ENCODE data around the gene SLC35F1.

SLC35F1 gene

DNA sequence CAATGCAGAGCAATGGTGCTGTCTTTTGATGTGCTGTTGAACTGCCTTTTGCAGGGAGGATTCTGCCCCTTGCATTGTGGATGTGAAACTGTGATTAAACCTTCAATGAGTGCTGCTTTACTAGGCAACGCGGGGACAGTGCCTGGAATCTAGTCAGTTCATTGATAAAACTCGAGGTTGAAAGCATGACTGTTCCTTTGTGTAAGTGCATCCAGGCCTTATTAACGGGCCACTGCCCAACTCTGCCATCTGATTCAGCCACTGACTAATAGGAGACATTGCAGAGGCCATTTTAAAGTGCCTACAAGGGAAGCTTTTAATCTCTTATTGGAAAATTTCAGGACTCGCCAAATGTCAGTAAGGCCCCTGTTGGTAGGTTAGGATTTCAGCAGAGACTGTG, 49.3 kb downstream of the SLC35F1 start:
- Histone ChIP-seq H2BK120ac (ENCODE audit: low read depth, low read length) (no peak overlapping the region), H2BK5ac (ENCODE audit: low read length) (no peak overlapping the region), H3K27me3 (ENCODE audit: control insufficient read depth in 3 of 3, insufficient read depth in 3 of 3, low read depth in 1 of 3, low read length in 3 of 3) (no peaks in the 10 kb centered on the region), H3K4me2 (ENCODE audit: insufficient read depth, low read length, poor library complexity, severe bottlenecking) (no peak overlapping the region), H3K79me1 (ENCODE audit: low read depth, low read length) (no peaks in the 10 kb centered on the region), H3K36me3 (replicated peaks in 1 of 2; ENCODE audit: control insufficient read depth in 2 of 2, insufficient read depth in 2 of 2, low read length in 2 of 2) (no peaks in the 10 kb centered on the region), H3K4me1 (ENCODE audit: control insufficient read depth in 2 of 2, insufficient read depth in 1 of 2, low read depth in 1 of 2, low read length in 2 of 2) (peaks cover 15 to 47% of the 10 kb centered on the region in 2 donors), H3K9me3 (replicated peaks in 1 of 2; ENCODE audit: control insufficient read depth in 2 of 2, insufficient read depth in 1 of 2, low read depth in 1 of 2, low read length in 2 of 2) (no peaks in the 10 kb centered on the region), H2AK5ac (ENCODE audit: low read depth, low read length) (no peak overlapping the region), H2AFZ (ENCODE audit: low read length) (peak overlapping the region; percentile 20), H3K4me3 (ENCODE audit: low read length in 2 of 2) (no peak overlapping the region), H3K18ac (ENCODE audit: low read length) (no peak overlapping the region), H3K9ac (ENCODE audit: low read depth, low read length, poor library complexity) (no peak overlapping the region), H3K23ac (ENCODE audit: low read depth, low read length, poor library complexity) (no peak overlapping the region), H4K8ac (ENCODE audit: low read depth, low read length) (no peak overlapping the region), H4K91ac (ENCODE audit: low read depth, low read length, poor library complexity) (no peak overlapping the region), H3K14ac (ENCODE audit: low read length) (no peak overlapping the region), H3K4ac (ENCODE audit: low read length) (no peak overlapping the region), H3K27ac (replicated peaks; ENCODE audit: low read length) (peak overlapping the region; percentile 54), H2BK15ac (ENCODE audit: low read length) (no peak overlapping the region), H2BK12ac (ENCODE audit: low read length) (no peak overlapping the region)
- no CpG with 5 or more reads among the region's 5 CpGs for WGBS, 2 donors (ENCODE audit: extremely low coverage in 2 of 2, insufficient read length in 2 of 2, insufficient replicate concordance in 1 of 2)
- peak; percentile 75 for DNase-seq (ENCODE audit: low spot score)

DNA sequence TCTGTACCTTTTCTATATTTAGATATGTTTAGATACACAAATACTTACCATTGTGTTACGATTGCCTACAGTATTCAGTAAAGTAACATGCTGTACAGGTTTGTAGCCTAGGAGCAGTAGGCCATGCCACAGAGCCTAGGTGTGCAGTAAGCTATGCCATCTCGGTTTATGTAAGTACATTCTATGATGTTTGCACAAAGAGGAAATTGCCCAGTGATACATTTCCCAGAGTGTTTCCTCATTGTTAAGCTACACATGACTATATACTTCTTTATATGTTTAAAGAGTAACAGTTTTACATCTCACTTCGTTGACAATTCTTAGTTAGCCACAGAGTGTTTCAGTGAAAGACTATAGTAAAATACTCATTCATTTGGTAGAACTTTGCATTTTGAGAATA, 51.5 kb downstream of the SLC35F1 start:
- Histone ChIP-seq H3K27me3 (ENCODE audit: control insufficient read depth in 3 of 3, insufficient read depth in 3 of 3, low read depth in 1 of 3, low read length in 3 of 3) (no peaks in the 10 kb centered on the region), H4K8ac (ENCODE audit: low read depth, low read length) (no peak overlapping the region), H3K4me3 (ENCODE audit: low read length in 2 of 2) (no peak overlapping the region), H3K4me1 (ENCODE audit: control insufficient read depth in 2 of 2, insufficient read depth in 1 of 2, low read depth in 1 of 2, low read length in 2 of 2) (peaks cover 16 to 47% of the 10 kb centered on the region in 2 donors), H3K18ac (ENCODE audit: low read length) (no peak overlapping the region), H2BK12ac (ENCODE audit: low read length) (no peak overlapping the region), H2BK120ac (ENCODE audit: low read depth, low read length) (no peak overlapping the region), H3K27ac (replicated peaks; ENCODE audit: low read length) (no peak overlapping the region), H3K9me3 (replicated peaks in 1 of 2; ENCODE audit: control insufficient read depth in 2 of 2, insufficient read depth in 1 of 2, low read depth in 1 of 2, low read length in 2 of 2) (no peaks in the 10 kb centered on the region), H2BK15ac (ENCODE audit: low read length) (no peak overlapping the region), H3K9ac (ENCODE audit: low read depth, low read length, poor library complexity) (no peak overlapping the region), H3K14ac (ENCODE audit: low read length) (no peak overlapping the region), H3K36me3 (replicated peaks in 1 of 2; ENCODE audit: control insufficient read depth in 2 of 2, insufficient read depth in 2 of 2, low read length in 2 of 2) (no peaks in the 10 kb centered on the region), H3K79me1 (ENCODE audit: low read depth, low read length) (no peaks in the 10 kb centered on the region), H3K4me2 (ENCODE audit: insufficient read depth, low read length, poor library complexity, severe bottlenecking) (no peak overlapping the region), H4K91ac (ENCODE audit: low read depth, low read length, poor library complexity) (no peak overlapping the region), H2AK5ac (ENCODE audit: low read depth, low read length) (no peak overlapping the region), H3K23ac (ENCODE audit: low read depth, low read length, poor library complexity) (no peak overlapping the region), H2BK5ac (ENCODE audit: low read length) (no peak overlapping the region), H2AFZ (ENCODE audit: low read length) (no peak overlapping the region), H3K4ac (ENCODE audit: low read length) (no peak overlapping the region)
- no CpG with 5 or more reads among the region's 3 CpGs for WGBS, 2 donors (ENCODE audit: extremely low coverage in 2 of 2, insufficient read length in 2 of 2, insufficient replicate concordance in 1 of 2)
- DNase-seq (ENCODE audit: low spot score): no peak

DNA sequence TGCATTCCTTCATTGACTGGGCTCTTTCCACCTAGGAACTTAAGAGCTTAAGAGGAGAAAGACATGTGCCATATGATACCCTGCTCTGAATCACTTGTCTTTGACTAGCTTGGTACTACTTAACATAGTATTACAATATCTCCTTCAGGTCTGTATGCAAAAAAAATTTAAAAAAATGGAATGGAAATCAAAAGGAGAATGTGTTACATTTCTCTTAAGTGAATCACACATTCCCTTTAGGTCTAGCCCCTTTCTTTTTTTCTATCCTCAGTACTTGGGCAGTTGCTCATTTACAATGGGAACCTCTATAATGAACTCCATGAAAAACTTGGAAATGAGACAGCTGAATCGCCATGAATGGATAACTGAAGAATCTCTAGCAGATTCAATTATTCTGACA, 53.8 kb downstream of the SLC35F1 start:
- Histone ChIP-seq H3K4me2 (ENCODE audit: insufficient read depth, low read length, poor library complexity, severe bottlenecking) (no peak overlapping the region), H3K23ac (ENCODE audit: low read depth, low read length, poor library complexity) (no peak overlapping the region), H3K36me3 (replicated peaks in 1 of 2; ENCODE audit: control insufficient read depth in 2 of 2, insufficient read depth in 2 of 2, low read length in 2 of 2) (peaks cover 0 to 17% of the 10 kb centered on the region in 2 donors), H2BK12ac (ENCODE audit: low read length) (no peak overlapping the region), H3K4ac (ENCODE audit: low read length) (no peak overlapping the region), H3K14ac (ENCODE audit: low read length) (no peak overlapping the region), H2BK15ac (ENCODE audit: low read length) (no peak overlapping the region), H3K9ac (ENCODE audit: low read depth, low read length, poor library complexity) (no peak overlapping the region), H2AK5ac (ENCODE audit: low read depth, low read length) (no peak overlapping the region), H3K4me1 (ENCODE audit: control insufficient read depth in 2 of 2, insufficient read depth in 1 of 2, low read depth in 1 of 2, low read length in 2 of 2) (peaks cover 13 to 38% of the 10 kb centered on the region in 2 donors), H3K79me1 (ENCODE audit: low read depth, low read length) (no peaks in the 10 kb centered on the region), H4K8ac (ENCODE audit: low read depth, low read length) (no peak overlapping the region), H3K27ac (replicated peaks; ENCODE audit: low read length) (no peak overlapping the region), H2AFZ (ENCODE audit: low read length) (no peak overlapping the region), H4K91ac (ENCODE audit: low read depth, low read length, poor library complexity) (no peak overlapping the region), H3K9me3 (replicated peaks in 1 of 2; ENCODE audit: control insufficient read depth in 2 of 2, insufficient read depth in 1 of 2, low read depth in 1 of 2, low read length in 2 of 2) (peaks cover 0 to 19% of the 10 kb centered on the region in 2 donors), H2BK120ac (ENCODE audit: low read depth, low read length) (no peak overlapping the region), H3K18ac (ENCODE audit: low read length) (no peak overlapping the region), H3K27me3 (ENCODE audit: control insufficient read depth in 3 of 3, insufficient read depth in 3 of 3, low read depth in 1 of 3, low read length in 3 of 3) (no peaks in the 10 kb centered on the region), H3K4me3 (ENCODE audit: low read length in 2 of 2) (no peak overlapping the region), H2BK5ac (ENCODE audit: low read length) (no peak overlapping the region)
- no CpG with 5 or more reads among the region's 1 CpG for WGBS, 2 donors (ENCODE audit: extremely low coverage in 2 of 2, insufficient read length in 2 of 2, insufficient replicate concordance in 1 of 2)
- no peak for DNase-seq (ENCODE audit: low spot score)

DNA sequence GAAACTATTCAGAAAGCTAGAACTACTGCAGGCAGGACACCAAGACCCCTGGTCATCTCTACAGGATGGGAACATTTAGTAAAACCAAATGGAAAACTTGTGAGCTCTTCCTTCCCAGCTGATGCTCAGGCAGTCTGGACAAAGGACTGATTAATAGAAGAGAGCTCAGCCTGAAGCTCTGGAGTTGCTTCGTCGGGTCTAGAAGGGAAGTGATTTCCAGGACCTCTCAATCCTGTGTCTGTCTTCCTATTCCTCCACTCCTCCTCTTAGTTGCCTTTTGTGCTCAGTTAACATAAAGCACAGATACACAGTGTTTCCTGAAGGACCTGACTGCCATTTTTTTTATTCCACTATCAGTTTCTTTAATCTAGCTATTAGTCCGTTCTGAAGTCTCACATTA, 54.2 kb downstream of the SLC35F1 start:
- Histone ChIP-seq H3K36me3 (replicated peaks in 1 of 2; ENCODE audit: control insufficient read depth in 2 of 2, insufficient read depth in 2 of 2, low read length in 2 of 2) (peaks cover 0 to 19% of the 10 kb centered on the region in 2 donors), H3K4me2 (ENCODE audit: insufficient read depth, low read length, poor library complexity, severe bottlenecking) (no peak overlapping the region), H3K18ac (ENCODE audit: low read length) (no peak overlapping the region), H3K9ac (ENCODE audit: low read depth, low read length, poor library complexity) (no peak overlapping the region), H3K27ac (replicated peaks; ENCODE audit: low read length) (no peak overlapping the region), H3K4me1 (ENCODE audit: control insufficient read depth in 2 of 2, insufficient read depth in 1 of 2, low read depth in 1 of 2, low read length in 2 of 2) (peaks cover 9 to 34% of the 10 kb centered on the region in 2 donors), H3K27me3 (ENCODE audit: control insufficient read depth in 3 of 3, insufficient read depth in 3 of 3, low read depth in 1 of 3, low read length in 3 of 3) (no peaks in the 10 kb centered on the region), H2BK15ac (ENCODE audit: low read length) (no peak overlapping the region), H2BK120ac (ENCODE audit: low read depth, low read length) (no peak overlapping the region), H2AFZ (ENCODE audit: low read length) (no peak overlapping the region), H2AK5ac (ENCODE audit: low read depth, low read length) (no peak overlapping the region), H4K91ac (ENCODE audit: low read depth, low read length, poor library complexity) (no peak overlapping the region), H3K14ac (ENCODE audit: low read length) (no peak overlapping the region), H3K9me3 (replicated peaks in 1 of 2; ENCODE audit: control insufficient read depth in 2 of 2, insufficient read depth in 1 of 2, low read depth in 1 of 2, low read length in 2 of 2) (peaks cover 2 to 20% of the 10 kb centered on the region in 2 donors), H2BK12ac (ENCODE audit: low read length) (no peak overlapping the region), H3K79me1 (ENCODE audit: low read depth, low read length) (no peaks in the 10 kb centered on the region), H3K23ac (ENCODE audit: low read depth, low read length, poor library complexity) (no peak overlapping the region), H2BK5ac (ENCODE audit: low read length) (no peak overlapping the region), H3K4me3 (ENCODE audit: low read length in 2 of 2) (no peak overlapping the region), H3K4ac (ENCODE audit: low read length) (no peak overlapping the region), H4K8ac (ENCODE audit: low read depth, low read length) (no peak overlapping the region)
- no peak for DNase-seq (ENCODE audit: low spot score)
- WGBS, 2 donors (ENCODE audit: extremely low coverage in 2 of 2, insufficient read length in 2 of 2, insufficient replicate concordance in 1 of 2): no CpG with 5 or more reads among the region's 3 CpGs

Measured in neuronal stem cell (in vitro differentiated cells).